ENCODE measurements around the gene KCNK3. TPM values are rescaled to one million over a fixed set of nuclear protein-coding genes. Genes with fewer than 3 reads are reported as not detected.

The KCNK3 gene
- total and polyA plus RNA-seq, 7 experiments from 2014 or later: not detected

GRCh38 chr2:26778507-26778906, 86.0 kb downstream of the KCNK3 start:
- CTCF ChIA-PET: no interaction called here
- Mint-ChIP-seq H3K9me3 (no peaks in the 10 kb centered on the region), H3K4me1 (peaks cover 0 to 9% (median 3%) of the 10 kb centered on the region in 7 donors), H3K27ac (peak overlapping the region in 3 of 9 donors; percentile 6 to 73 (median 36)), H3K4me3 (no peak overlapping the region), H3K36me3 (peaks cover 5 to 48% (median 11%) of the 10 kb centered on the region in 5 donors), H3K27me3 (no peaks in the 10 kb centered on the region)
- Histone ChIP-seq H3K36me3 (ENCODE audit: control insufficient read depth in 2 of 3, insufficient read depth in 3 of 3, low read length in 3 of 3) (peaks cover 12 to 68% (median 14%) of the 10 kb centered on the region in 3 experiments), H3K27me3 (ENCODE audit: control insufficient read depth in 2 of 2, insufficient read depth in 2 of 2, low read length in 2 of 2) (no peaks in the 10 kb centered on the region), H3K4me1 (ENCODE audit: control insufficient read depth in 2 of 2, insufficient read depth in 2 of 2, low read length in 2 of 2) (no peaks in the 10 kb centered on the region), H3K9me3 (ENCODE audit: control insufficient read depth in 2 of 3, low read length in 3 of 3) (no peaks in the 10 kb centered on the region), H3K4me3 (ENCODE audit: low read length) (no peak overlapping the region), H3K27ac (ENCODE audit: low read depth, low read length) (no peak overlapping the region)
- DNase-seq: no peak
- POLR2A ChIA-PET: no interaction called here
- no peak for ATAC-seq
- intact Hi-C loops (cut with micrococcal nuclease): no loop called here

GRCh38 chr2:26780203-26780760, 87.8 kb downstream of the KCNK3 start:
- H3K36me3 ChIP-seq (ENCODE audit: control insufficient read depth in 2 of 3, insufficient read depth in 3 of 3, low read length in 3 of 3): peaks cover 7 to 57% (median 12%) of the 10 kb centered on the region in 3 experiments
- no peaks in the 10 kb centered on the region for H3K27me3 ChIP-seq (ENCODE audit: control insufficient read depth in 2 of 2, insufficient read depth in 2 of 2, low read length in 2 of 2)
- intact Hi-C loops (cut with micrococcal nuclease): loop anchor here in 1 of 2 donors (10.0 kb wide), 1 partner anchor 1105 kb away; the partner anchor contains the start of gene DTNB
- H3K27me3 Mint-ChIP-seq: no peaks in the 10 kb centered on the region
- H3K36me3 Mint-ChIP-seq: peaks cover 5 to 40% (median 11%) of the 10 kb centered on the region in 5 donors
- peaks cover 0 to 4% of the 10 kb centered on the region in 2 donors for H3K4me1 ChIP-seq (ENCODE audit: control insufficient read depth in 2 of 2, insufficient read depth in 2 of 2, low read length in 2 of 2)
- peak overlapping the region in 2 of 9 donors; percentile 8 to 14 for H3K27ac Mint-ChIP-seq
- H3K27ac ChIP-seq (ENCODE audit: low read depth, low read length): no peak overlapping the region
- H3K4me3 Mint-ChIP-seq: no peak overlapping the region
- DNase-seq: no peak
- no peaks in the 10 kb centered on the region for H3K9me3 ChIP-seq (ENCODE audit: control insufficient read depth in 2 of 3, low read length in 3 of 3)
- H3K4me1 Mint-ChIP-seq: peaks cover under 1 to 7% (median 3%) of the 10 kb centered on the region in 7 donors
- no peaks in the 10 kb centered on the region for H3K9me3 Mint-ChIP-seq
- ATAC-seq: no peak
- POLR2A ChIA-PET: no interaction called here
- H3K4me3 ChIP-seq (ENCODE audit: low read length): no peak overlapping the region
- CTCF ChIA-PET: no interaction called here

Other genes starting within 250 kb of the KCNK3 start
- gene OTOF, start 214.6 kb upstream of the KCNK3 start, total RNA-seq: 10 to 100 TPM in 1 of 5 experiments, under 1 TPM in 3, not detected in 1; 0.16 to 14.8 (median 0.71) TPM
- under 1 TPM in 1 of 2 donors, not detected in 1; 0.22 TPM for gene OTOF, start 214.6 kb upstream of the KCNK3 start, polyA plus RNA-seq
- gene CIB4, start 51.4 kb upstream of the KCNK3 start, total RNA-seq: not detected
- not detected for gene CIB4, start 51.4 kb upstream of the KCNK3 start, polyA plus RNA-seq
- gene SLC35F6, start 71.6 kb downstream of the KCNK3 start, total RNA-seq: 10 to 100 TPM; 17.3 to 22.5 (median 19.9) TPM
- gene SLC35F6, start 71.6 kb downstream of the KCNK3 start, polyA plus RNA-seq: 1 to 10 TPM; 4.7 to 6.6 TPM
- gene CENPA, start 93.3 kb downstream of the KCNK3 start, total RNA-seq: 10 to 100 TPM in 1 of 5 experiments, under 1 TPM in 2, not detected in 2; 0.37 to 25.6 (median 0.73) TPM
- gene CENPA, start 93.3 kb downstream of the KCNK3 start, polyA plus RNA-seq: not detected
- gene DPYSL5, start 155.4 kb downstream of the KCNK3 start, total RNA-seq: not detected
- not detected for gene DPYSL5, start 155.4 kb downstream of the KCNK3 start, polyA plus RNA-seq